Gastroesophageal sphincter (tissue), 4 donors: ENCODE results near the gene ELAVL4. TPM values are rescaled to one million over a fixed set of nuclear protein-coding genes. Genes with fewer than 3 reads are reported as not detected.

Experiments used
- ATAC-seq: fragments of 150-250 bp; one replicate; pipeline ENCODE4 v1.9.1; 2016; ENCODE audit warnings: mild to moderate bottlenecking, moderate library complexity
- H3K27ac ChIP-seq, 4 donors: fragments of 200-600 bp; sonication (generic) in 3 of 4; 1 replicate in 3 of 4; 2 replicates in 1 of 4; pipeline ENCODE4 v1.5.1; 2016 to 2019
- H3K27me3 ChIP-seq: fragments of 200-600 bp; sonication (generic); one replicate; pipeline ENCODE4 v1.5.1; 2019
- H3K36me3 ChIP-seq, 2 donors: fragments of 200-600 bp; sonication (generic); one replicate each; pipeline ENCODE4 v1.5.1; 2019; ENCODE audit warnings: control low read depth in 1 of 2
- H3K4me1 ChIP-seq, 3 donors: fragments of 200-600 bp; sonication (generic); 1 replicate in 2 of 3; 2 replicates in 1 of 3; pipeline ENCODE4 v1.5.1; 2016 to 2019; ENCODE audit warnings: control low read depth in 2 of 3
- H3K4me3 ChIP-seq, 2 donors: fragments of 200-600 bp; sonication (generic); one replicate each; pipeline ENCODE4 v1.5.1; 2019; ENCODE audit warnings: mild to moderate bottlenecking in 1 of 2, moderate library complexity in 1 of 2
- H3K9me3 ChIP-seq, 3 donors: fragments of 200-600 bp; sonication (generic); one replicate each; pipeline ENCODE4 v1.5.1; 2017 to 2019; ENCODE audit warnings: control low read depth in 2 of 3
- CTCF ChIP-seq, 4 experiments: fragments of 200-600 bp in 2 of 4; fragments of 450-650 bp in 2 of 4; sonication (generic) in 1 of 4; IDR thresholded peaks; one replicate each; pipeline ENCODE4 v1.5.1; 2017 to 2019; ENCODE audit warnings: antibody characterized with exemption in 4 of 4, mild to moderate bottlenecking in 2 of 4, moderate library complexity in 2 of 4
- EP300 ChIP-seq: sonication (generic); formaldehyde crosslinking; IDR thresholded peaks from one replicate; pipeline ENCODE4 v1.6.1; 2017; ENCODE audit warnings: antibody characterized with exemption, mild to moderate bottlenecking
- POLR2A ChIP-seq, 2 donors: fragments of 450-650 bp; IDR thresholded peaks; one replicate each; pipeline ENCODE4 v1.6.1; 2017; ENCODE audit warnings: antibody characterized with exemption in 2 of 2, mild to moderate bottlenecking in 2 of 2, moderate library complexity in 1 of 2
- POLR2AphosphoS5 ChIP-seq: sonication (generic); formaldehyde crosslinking; IDR thresholded peaks from one replicate; pipeline ENCODE4 v1.6.1; 2017; ENCODE audit warnings: antibody characterized with exemption
- WGBS, 2 donors: methylation state at CpG; one replicate each; pipeline ENCODE4 v1.1.5; 2018; ENCODE audit warnings: low coverage in 1 of 2; 5-methylcytosine and 5-hydroxymethylcytosine counted together
- total RNA-seq, 4 donors: library from RNA; depleted of rRNA; stranded (reverse); fragments of >200 nt; gene quantifications; one replicate each; pipeline ENCODE4 v1.1.0, GENCODE V29; 2016

Gene ELAVL4
- total RNA-seq, 4 donors from 2014 or later, result 0.23 to 2.4 (median 2.0) TPM; not detected in 1

GRCh38 chr1:50251702-50252101 lies 143.0 kb downstream of the ELAVL4 start:
- no peak for ATAC-seq
- Histone ChIP-seq H3K9me3 (no peaks in the 10 kb centered on the region), H3K36me3 (no peaks in the 10 kb centered on the region), H3K27me3 (peaks cover 39% of the 10 kb centered on the region), H3K4me1 (no peaks in the 10 kb centered on the region), H3K4me3 (no peak overlapping the region), H3K27ac (no peak overlapping the region)
- WGBS, 2 donors, result 2 to 17% methylated on average over 1 to 4 of the region's 13 CpGs
- TF ChIP-seq POLR2A (IDR thresholded peaks at IDR 0.05), result no peak
- no peak for TF ChIP-seq POLR2AphosphoS5
- TF ChIP-seq CTCF (IDR thresholded peaks at IDR 0.05), result no peak
- TF ChIP-seq EP300, result no peak

- 55% methylated on average over 2 of the region's 2 CpGs; no CpG with 5 or more reads in 1 of the 2 donors for WGBS, 2 donors
These were observed 143.5 kb downstream of the ELAVL4 start for GRCh38 chr1:50252196-50252595.

More at GRCh38 chr1:50252196-50252595, 143.5 kb downstream of the ELAVL4 start:
- Histone ChIP-seq H3K4me3 (no peak overlapping the region), H3K36me3 (no peaks in the 10 kb centered on the region), H3K27ac (no peak overlapping the region), H3K27me3 (peaks cover 41% of the 10 kb centered on the region), H3K4me1 (no peaks in the 10 kb centered on the region), H3K9me3 (no peaks in the 10 kb centered on the region)
- TF ChIP-seq CTCF (IDR thresholded peaks at IDR 0.05), result no peak
- no peak for TF ChIP-seq POLR2A (IDR thresholded peaks at IDR 0.05)
- TF ChIP-seq EP300, result no peak
- TF ChIP-seq POLR2AphosphoS5, result no peak
- no peak for ATAC-seq

Other genes with a start within 250 kb of the ELAVL4 start
- 1 to 10 TPM in 1 of 4 donors, not detected in 3; 1.6 TPM for gene AGBL4, start 85.0 kb upstream of the ELAVL4 start, total RNA-seq